SK-N-SH treated with all-trans-retinoic acid at 6 μM for 48 hours (cell line): ENCODE results near the gene SMYD3.

Experiments
- ATAC-seq: fragments of 200-7000 bp; cut with Tn5 transposase; 3 replicates; pipeline ENCODE4 v1.9.1; 2020; ENCODE audit warnings: mild to moderate bottlenecking, moderate library complexity
- ARNTL ChIP-seq: fragments of 450-650 bp; formaldehyde crosslinking; IDR thresholded peaks from 2 replicates; pipeline ENCODE4 v1.5.0; 2020; ENCODE audit warnings: low read depth, mild to moderate bottlenecking, moderate library complexity, borderline replicate concordance
- BACH2 ChIP-seq: fragments of 250-450 bp; sonication (Bioruptor Pico); IDR thresholded peaks from 2 replicates; pipeline ENCODE4 v1.9.0; 2021; ENCODE audit warnings: mild to moderate bottlenecking, borderline replicate concordance
- CSDC2 ChIP-seq: fragments of 250-450 bp; sonication (Bioruptor Pico); IDR thresholded peaks from 2 replicates; pipeline ENCODE4 v1.5.0; 2020; ENCODE audit warnings: mild to moderate bottlenecking, moderate library complexity
- CSRNP3 ChIP-seq: fragments of 250-450 bp; sonication (Bioruptor Pico); IDR thresholded peaks from 2 replicates; pipeline ENCODE4 v1.5.1; 2021; ENCODE audit warnings: mild to moderate bottlenecking, moderate library complexity
- ESRRG ChIP-seq: fragments of 250-450 bp; sonication (Bioruptor Pico); IDR thresholded peaks from 2 replicates; pipeline ENCODE4 v1.6.1; 2021; ENCODE audit warnings: mild to moderate bottlenecking
- GLIS3 ChIP-seq: fragments of 250-450 bp; sonication (Bioruptor Pico); IDR thresholded peaks from 2 replicates; pipeline ENCODE4 v1.5.0; 2020; ENCODE audit warnings: mild to moderate bottlenecking, moderate library complexity
- ISL1 ChIP-seq: fragments of 250-450 bp; sonication (Bioruptor Pico); IDR thresholded peaks from 2 replicates; pipeline ENCODE4 v2.1.2; 2022; ENCODE audit warnings: mild to moderate bottlenecking, moderate library complexity
- OSR1 ChIP-seq: fragments of 250-450 bp; sonication (Bioruptor Pico); IDR thresholded peaks from 2 replicates; pipeline ENCODE4 v1.8.0; 2022; ENCODE audit warnings: moderate library complexity, mild to moderate bottlenecking, inconsistent platforms
- POU6F1 ChIP-seq: fragments of 250-450 bp; sonication (Bioruptor Pico); IDR thresholded peaks from 2 replicates; pipeline ENCODE4 v1.8.0; 2021; ENCODE audit warnings: low read depth, mild to moderate bottlenecking, moderate library complexity, borderline replicate concordance
- PPARA ChIP-seq: fragments of 250-450 bp; sonication (Bioruptor Pico); IDR thresholded peaks from 2 replicates; pipeline ENCODE4 v1.5.0; 2020; ENCODE audit warnings: mild to moderate bottlenecking, borderline replicate concordance
- RARB ChIP-seq: fragments of 250-450 bp; sonication (Bioruptor Pico); IDR thresholded peaks from 2 replicates; pipeline ENCODE4 v1.8.0; 2021; ENCODE audit warnings: mild to moderate bottlenecking, moderate library complexity
- SNAI2 ChIP-seq: fragments of 250-450 bp; sonication (Bioruptor Pico); IDR thresholded peaks from 2 replicates; pipeline ENCODE4 v1.5.0; 2020; ENCODE audit warnings: mild to moderate bottlenecking, moderate library complexity
- TCF4 ChIP-seq: fragments of 250-450 bp; sonication (Bioruptor Pico); IDR thresholded peaks from 2 replicates; pipeline ENCODE4 v1.8.0; 2021; ENCODE audit warnings: mild to moderate bottlenecking, moderate library complexity, borderline replicate concordance
- TOX ChIP-seq: fragments of 250-450 bp; sonication (Bioruptor Pico); IDR thresholded peaks from 2 replicates; pipeline ENCODE4 v1.8.0; 2021; ENCODE audit warnings: mild to moderate bottlenecking, moderate library complexity, borderline replicate concordance
- TSHZ2 ChIP-seq: fragments of 250-450 bp; sonication (Bioruptor Pico); IDR thresholded peaks from 2 replicates; pipeline ENCODE4 v1.5.0; 2020; ENCODE audit warnings: mild to moderate bottlenecking, moderate library complexity
- ZC3H10 ChIP-seq: fragments of 250-450 bp; sonication (Bioruptor Pico); IDR thresholded peaks from 2 replicates; pipeline ENCODE4 v1.5.1; 2021; ENCODE audit warnings: mild to moderate bottlenecking, moderate library complexity
- ZFP3 ChIP-seq: fragments of 250-450 bp; sonication (Bioruptor Pico); IDR thresholded peaks from 2 replicates; pipeline ENCODE4 v1.5.0; 2020; ENCODE audit warnings: mild to moderate bottlenecking, moderate library complexity
- ZFP30 ChIP-seq: fragments of 450-650 bp; formaldehyde crosslinking; IDR thresholded peaks from 2 replicates; pipeline ENCODE4 v1.5.0; 2022; ENCODE audit warnings: mild to moderate bottlenecking, moderate library complexity
- ZNF565 ChIP-seq: fragments of 450-650 bp; formaldehyde crosslinking; conservative IDR thresholded peaks from 2 replicates; pipeline ENCODE4 v1.5.0; 2020; ENCODE audit warnings: low read depth, mild to moderate bottlenecking, moderate library complexity
- ZNF70 ChIP-seq: fragments of 450-650 bp; formaldehyde crosslinking; IDR thresholded peaks from 2 replicates; pipeline ENCODE4 v1.5.0; 2020; ENCODE audit warnings: mild to moderate bottlenecking, moderate library complexity
- ZNF8 ChIP-seq: fragments of 450-650 bp; formaldehyde crosslinking; IDR thresholded peaks from 2 replicates; pipeline ENCODE4 v1.5.0; 2020; ENCODE audit warnings: mild to moderate bottlenecking, moderate library complexity

SMYD3 gene

GRCh38 chr1:246069581-246069980 lies 437.5 kb downstream of the SMYD3 start:
- no peak for TF ChIP-seq TOX (CRISPR knock-in tag)
- no peak for TF ChIP-seq ZNF565 (CRISPR knock-in tag)
- no peak for TF ChIP-seq RARB (CRISPR knock-in tag)
- no peak for TF ChIP-seq ZNF70 (CRISPR knock-in tag)
- TF ChIP-seq ZFP3 (CRISPR knock-in tag): no peak
- no peak for TF ChIP-seq ISL1 (CRISPR knock-in tag)
- no peak for TF ChIP-seq GLIS3
- TF ChIP-seq ARNTL (CRISPR knock-in tag): no peak
- no peak for TF ChIP-seq CSRNP3 (CRISPR knock-in tag)
- TF ChIP-seq BACH2 (CRISPR knock-in tag): no peak
- no peak for TF ChIP-seq TSHZ2 (CRISPR knock-in tag)
- no peak for TF ChIP-seq TCF4 (CRISPR knock-in tag)
- TF ChIP-seq ESRRG (CRISPR knock-in tag): no peak
- no peak for TF ChIP-seq CSDC2
- TF ChIP-seq PPARA (CRISPR knock-in tag): no peak
- no peak for TF ChIP-seq OSR1
- TF ChIP-seq POU6F1: no peak
- no peak for TF ChIP-seq ZFP30 (CRISPR knock-in tag)
- ATAC-seq: no peak

- TF ChIP-seq ARNTL (CRISPR knock-in tag) (no peak), RARB (CRISPR knock-in tag) (no peak), ZC3H10 (CRISPR knock-in tag) (no peak), ZNF8 (CRISPR knock-in tag) (no peak), GLIS3 (no peak), BACH2 (CRISPR knock-in tag) (no peak), ZFP3 (CRISPR knock-in tag) (no peak), TSHZ2 (CRISPR knock-in tag) (no peak), ZNF70 (CRISPR knock-in tag) (no peak), TOX (CRISPR knock-in tag) (no peak), SNAI2 (no peak), POU6F1 (no peak), ZFP30 (CRISPR knock-in tag) (no peak)
- TF ChIP-seq, all 23 proteins: peak for 0
- no peak for ATAC-seq
These were observed 438.2 kb downstream of the SMYD3 start for GRCh38 chr1:246068619-246069509.
